Muscle of arm (tissue), 12 donors: ENCODE measurements around the gene IL17D. TPM values are rescaled to one million over a fixed set of nuclear protein-coding genes. Genes with fewer than 3 reads are reported as not detected.

Experiments
- DNase-seq: peaks from one replicate; pipeline ENCODE4 v3.0.0-alpha.2; 2013
- polyA plus RNA-seq, 12 donors: library from polyadenylated mRNA; unstranded; fragments of 120-200 nt; gene quantifications; one replicate each; pipeline ENCODE4 v1.2.1, GENCODE V29; 2013; ENCODE audit not compliant: insufficient read length in 12 of 12

IL17D gene
- polyA plus RNA-seq, 12 donors = 20.7 to 53.0 (median 32.6) TPM; not detected in 1

DNA sequence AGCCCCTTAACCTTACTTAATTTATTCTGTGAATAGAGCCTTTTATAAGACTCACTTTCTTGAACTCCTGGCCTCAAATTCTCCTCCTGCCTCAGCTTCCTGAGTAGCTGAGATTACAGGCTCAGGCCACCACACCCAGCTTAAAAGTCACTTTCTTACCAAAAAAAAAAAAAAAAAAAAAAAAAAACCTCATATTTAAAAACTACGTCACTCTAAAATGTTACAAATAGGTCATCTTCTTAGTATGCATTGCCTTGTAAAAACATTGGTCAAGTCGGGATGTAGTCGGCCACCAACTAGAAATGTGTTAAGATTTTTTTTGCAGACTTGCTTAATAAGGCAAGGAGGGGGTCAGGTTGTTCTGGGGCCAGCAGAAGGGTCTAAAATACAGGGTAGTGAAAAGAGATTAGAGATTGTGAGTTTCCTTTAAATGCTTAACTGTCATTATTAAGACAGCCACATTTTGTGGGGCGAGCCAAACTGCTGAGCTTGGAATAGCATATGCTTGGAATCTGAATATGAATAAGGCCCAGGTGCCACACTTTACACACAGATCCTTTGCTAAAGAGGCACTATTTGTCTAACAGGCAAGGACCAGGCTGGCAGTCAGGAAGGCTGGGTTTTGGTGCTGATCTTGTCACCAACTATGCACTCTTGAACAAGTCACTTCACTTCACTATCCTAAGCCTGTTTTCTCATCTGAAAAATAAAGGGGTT, 16.5 kb upstream of the IL17D start:
- no peak for DNase-seq

DNA sequence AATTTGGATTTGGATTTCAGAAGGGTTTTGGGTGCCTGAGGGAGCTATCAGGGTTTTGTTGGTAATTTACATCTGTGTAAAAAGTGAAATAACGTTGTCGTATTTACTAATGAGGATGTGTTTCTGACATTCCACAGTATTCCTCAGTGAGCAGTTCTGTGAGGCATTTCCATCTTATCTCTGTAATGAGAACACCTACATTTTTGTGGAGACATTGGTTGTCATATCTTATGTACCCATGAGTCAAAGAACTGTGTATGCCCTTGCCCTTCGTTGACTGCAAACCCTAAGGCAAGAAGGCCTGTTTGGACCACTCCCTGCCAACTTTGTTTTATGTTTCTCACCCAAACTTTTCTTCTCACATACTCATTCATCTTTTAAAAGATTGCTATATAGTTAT, 14.2 kb upstream of the IL17D start:
- DNase-seq = no peak

DNA sequence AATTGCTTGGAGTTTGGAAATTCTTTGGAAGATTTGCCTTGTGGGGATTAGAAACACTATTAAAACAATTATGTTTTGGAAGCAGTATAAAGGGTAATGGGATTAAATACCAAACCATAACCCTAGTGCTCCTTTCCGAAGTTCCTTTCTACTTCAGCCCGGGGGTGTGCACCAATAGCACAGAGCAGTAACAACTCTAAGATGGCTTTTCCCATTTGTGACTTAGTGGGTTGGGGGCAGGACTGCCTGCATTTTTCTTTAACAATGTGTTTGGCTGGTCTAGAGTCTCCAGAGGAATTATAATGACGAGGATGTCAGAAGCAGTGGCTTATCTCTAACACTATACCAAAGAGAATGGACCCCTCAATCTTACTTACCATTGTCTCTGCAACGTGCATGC, 11.9 kb upstream of the IL17D start:
- no peak for DNase-seq

DNA sequence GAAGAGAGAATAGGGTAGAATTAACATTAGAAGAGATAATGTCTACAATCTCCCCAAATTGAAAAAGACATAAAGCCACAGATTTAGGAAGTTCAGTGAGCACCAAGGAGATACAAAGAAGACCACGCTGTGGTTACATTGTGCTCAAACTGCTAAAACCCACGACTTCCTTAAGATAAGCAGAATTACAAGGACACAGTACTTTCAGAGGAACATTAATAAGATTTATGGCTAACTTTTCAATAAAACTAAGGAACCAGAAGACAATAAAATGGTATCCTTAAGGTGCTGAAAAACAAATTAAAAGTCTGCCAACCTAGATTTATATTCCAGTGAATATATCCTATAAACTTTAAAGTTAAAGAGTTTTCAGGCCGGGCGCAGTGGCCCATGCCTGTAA, 7.4 kb upstream of the IL17D start:
- DNase-seq = no peak

DNA sequence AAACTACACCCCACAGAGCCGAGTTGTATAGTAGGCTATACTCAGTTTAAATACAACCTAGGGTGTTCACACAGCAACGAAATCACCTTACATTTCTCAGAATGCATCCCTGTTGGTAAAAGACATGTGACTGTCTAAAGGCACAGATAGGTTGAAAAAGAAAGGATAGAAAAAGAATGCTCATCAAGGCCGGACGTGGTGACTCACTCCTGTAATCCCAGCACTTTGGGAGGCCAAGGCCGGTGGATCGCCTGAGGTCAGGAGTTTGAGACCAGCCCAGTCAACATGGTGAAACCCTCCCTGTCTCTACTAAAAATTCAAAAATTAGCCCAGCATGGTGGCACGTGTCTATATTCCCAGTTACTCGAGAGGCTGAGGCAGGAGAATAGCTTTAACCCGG, 3.8 kb upstream of the IL17D start:
- no peak for DNase-seq

DNA sequence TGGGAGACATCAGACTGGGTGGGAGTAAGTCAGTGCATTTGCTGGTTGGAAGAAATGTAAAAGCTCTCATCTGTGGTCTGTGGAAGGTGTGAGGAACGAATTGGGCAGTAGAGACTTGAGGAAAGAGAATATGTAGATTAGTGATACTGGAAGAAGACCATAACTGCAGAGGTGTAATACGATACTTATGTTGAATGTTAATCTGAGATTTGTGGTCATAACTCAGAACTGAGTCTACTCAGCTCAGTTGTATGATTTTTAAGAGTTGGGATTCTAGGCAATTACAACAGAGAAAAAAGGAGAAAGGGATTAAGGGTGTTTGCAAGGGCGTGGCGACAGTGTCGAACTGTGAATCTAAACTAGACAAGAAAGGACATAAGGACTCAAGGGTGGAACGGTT, 3.2 kb upstream of the IL17D start:
- no peak for DNase-seq

DNA sequence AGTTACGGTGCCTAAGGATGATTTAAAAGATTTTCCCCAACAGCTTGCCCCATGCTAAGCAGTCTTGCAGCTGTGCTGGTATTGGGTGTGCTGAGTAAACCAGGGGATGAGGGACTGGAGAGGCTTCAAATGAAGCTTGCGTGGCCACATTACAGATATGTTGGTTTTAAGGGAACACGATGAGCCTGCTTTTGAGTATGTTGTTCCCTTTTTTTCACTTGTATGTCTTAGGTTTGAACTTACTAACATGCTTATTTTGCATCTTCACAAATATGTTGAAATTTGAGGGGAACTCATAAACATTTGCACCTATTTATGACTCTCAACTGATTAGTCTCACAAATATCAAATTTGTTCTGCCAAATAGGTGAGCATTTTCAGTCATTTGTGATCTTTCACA, 2.0 kb upstream of the IL17D start:
- no peak for DNase-seq

DNA sequence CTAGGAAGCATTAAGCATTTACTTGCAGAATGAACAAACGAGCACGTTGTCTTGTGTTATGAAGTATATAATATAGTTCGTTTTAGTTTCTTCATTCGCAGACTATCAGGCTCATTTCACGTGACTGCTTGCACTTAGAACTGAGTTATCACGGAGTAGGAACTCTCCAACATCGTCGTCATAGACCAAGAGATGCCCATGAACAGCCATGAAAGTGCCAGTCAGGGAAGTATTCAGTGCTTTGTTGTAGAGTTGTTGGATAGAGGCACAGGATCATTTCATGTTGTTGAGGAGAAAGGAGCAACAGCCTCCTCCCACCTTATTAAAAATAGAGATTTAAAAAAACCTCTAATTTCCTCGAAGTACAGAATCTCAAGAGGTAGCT, 977 bp upstream of the IL17D start:
- no peak for DNase-seq

DNA sequence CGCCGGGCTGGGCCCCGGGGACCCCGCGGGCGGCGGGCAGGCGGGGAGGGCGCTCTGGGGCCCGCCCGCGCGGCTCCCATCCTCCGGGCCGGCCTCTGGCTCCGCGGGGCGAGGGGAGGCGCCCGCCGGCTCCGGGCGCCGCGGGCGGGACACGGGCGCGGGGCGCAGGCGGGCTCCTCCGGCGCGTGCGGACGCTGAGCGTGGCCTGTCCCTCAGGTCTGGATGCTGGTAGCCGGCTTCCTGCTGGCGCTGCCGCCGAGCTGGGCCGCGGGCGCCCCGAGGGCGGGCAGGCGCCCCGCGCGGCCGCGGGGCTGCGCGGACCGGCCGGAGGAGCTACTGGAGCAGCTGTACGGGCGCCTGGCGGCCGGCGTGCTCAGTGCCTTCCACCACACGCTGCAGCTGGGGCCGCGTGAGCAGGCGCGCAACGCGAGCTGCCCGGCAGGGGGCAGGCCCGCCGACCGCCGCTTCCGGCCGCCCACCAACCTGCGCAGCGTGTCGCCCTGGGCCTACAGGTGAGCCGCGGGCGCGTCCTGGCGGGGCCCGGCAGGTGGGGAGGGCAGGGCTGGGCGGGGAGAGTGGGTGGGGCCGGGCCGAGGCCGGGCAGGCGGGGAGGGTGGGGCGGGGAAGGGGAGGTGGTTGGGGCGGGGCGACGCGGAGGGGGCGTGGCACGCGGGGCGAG, 420 bp downstream of the IL17D start:
- DNase-seq = peak; percentile 74

DNA sequence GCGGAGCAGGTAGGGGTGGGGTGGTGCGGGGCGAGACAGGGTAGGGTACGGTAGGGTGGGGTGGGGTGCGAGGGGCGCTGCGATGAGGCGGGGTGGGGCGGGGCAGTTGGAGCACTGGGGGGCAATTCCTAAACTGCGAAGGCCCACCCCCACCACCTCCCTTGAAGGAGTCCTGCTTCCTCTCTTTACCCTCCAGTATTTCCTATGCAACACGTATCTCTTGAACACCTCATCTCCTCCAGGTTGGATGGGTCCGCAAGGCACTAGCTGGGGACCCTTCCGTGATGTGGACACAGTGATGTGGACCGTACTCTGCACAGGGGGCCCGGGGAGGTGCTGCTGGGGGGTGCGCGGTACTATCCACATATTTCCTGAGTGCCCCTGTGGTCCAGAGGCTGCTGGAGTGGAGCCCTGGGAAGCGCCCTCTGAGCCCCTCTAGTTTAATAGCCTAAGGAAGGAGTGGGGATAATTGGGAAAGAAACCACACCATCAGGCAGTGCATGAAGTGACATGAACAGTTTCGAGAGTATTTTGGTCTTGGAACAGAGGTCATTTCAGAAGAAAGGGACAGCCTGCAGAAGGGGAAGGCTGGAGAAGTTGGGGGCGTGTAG, 1.1 kb downstream of the IL17D start:
- no peak for DNase-seq

DNA sequence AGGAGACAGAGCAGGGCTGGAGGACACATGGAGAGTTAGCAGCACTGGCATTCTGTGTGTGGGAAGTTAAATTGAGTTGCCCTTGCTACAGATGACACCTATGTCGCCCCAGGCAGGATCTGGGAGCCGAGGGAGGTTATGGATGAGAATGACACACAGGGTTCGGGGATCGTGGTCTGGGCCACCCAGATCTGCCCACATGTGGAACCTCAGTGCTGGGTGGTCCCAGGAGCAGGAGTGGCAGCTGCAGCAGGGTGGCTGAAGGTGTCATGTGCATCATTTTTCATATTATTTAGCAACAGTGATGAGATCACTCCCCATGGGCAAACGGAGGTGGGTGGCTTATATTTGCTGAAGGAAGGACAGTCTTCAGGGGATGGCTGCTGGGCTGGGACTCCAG, 3.2 kb downstream of the IL17D start:
- DNase-seq = no peak

DNA sequence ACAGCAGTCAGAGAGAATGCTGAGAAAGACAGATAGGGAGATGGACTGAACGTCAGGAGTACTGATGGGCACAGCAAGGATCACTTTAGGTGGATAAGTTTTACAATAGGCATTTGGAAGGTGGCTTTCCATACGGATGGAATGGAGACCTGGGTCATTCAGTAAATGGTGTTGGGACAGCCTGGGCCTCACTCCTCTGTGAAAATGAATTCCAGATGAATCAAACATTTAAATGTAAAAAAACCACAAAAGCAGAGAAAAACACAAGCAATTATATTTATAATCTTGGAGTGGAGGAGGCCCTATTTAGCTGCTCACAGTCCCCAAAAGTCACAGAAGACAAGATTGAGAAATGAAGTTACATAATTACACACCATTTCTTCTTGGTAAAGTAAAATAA, 4.7 kb downstream of the IL17D start:
- DNase-seq = no peak

DNA sequence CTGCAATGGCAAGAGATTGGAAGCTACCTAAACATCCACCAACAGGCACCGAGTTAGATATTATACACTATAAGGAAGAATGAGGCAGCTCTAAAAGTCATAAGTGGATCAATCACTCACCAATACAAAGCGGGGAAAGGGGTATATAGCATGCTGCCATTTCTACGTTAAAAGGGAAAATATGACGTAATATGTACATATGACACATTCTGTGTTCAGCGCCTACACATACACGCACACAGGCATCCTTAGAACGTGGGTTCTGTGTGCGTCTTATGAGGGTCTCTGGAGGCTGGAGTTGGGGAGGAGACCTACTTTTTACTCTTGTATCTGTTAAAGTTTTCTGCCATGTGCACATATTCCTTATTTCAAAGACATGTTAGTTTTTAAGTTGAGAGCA, 5.9 kb downstream of the IL17D start:
- no peak for DNase-seq

DNA sequence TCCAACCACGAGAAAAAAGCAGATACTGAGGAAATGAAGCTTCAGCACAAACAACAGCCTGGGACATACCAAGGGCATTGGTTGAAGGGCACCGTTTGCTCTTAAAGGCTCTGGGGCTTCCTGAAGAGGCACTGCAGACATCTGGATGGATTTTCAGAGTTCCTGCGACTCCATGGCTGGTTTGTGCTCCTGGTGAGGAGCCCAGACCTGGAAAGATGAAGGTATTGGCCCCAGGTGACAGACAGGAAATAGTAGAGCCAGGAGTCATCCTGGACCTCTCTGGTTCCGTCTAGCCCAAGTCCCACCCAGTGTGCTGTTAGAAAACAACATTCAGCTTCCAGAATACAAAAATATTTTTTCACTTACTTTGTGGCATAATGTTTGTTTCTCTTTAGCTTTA, 6.3 kb downstream of the IL17D start:
- no peak for DNase-seq

DNA sequence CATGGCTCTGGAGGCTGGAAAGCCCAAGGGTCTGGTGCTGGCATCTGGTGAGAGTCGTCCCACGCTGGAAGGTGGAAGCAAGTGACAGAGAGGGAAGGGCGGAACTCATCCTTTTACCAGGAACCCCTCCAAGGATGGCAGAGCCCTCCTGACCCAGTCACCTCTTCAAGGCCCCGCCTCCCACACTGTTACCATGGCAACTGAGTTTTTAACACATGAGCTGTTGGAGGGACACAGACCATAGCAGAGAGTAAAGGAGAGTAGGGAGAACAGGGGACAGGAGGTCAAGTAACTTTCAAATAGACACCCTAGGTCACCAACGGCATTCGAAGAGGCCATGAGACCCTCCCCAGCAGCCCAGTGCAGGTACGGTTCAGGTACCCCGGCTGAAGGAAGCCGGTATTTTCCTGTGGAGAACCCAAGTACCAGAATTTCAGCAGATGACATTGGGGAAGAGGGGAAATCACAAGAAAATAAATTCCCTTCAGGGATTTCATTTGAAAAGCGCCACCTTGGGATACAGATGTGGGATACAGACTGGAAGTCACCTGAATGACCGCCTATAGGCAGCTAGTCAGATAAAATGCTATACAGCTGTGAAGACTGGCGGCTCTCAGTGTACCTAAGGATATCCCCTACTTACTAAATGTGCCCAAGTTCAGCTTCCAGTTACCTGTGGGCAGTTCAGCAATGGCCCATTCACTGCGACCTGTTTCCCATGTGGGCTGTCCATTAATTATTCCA, 8.0 kb downstream of the IL17D start:
- no peak for DNase-seq

DNA sequence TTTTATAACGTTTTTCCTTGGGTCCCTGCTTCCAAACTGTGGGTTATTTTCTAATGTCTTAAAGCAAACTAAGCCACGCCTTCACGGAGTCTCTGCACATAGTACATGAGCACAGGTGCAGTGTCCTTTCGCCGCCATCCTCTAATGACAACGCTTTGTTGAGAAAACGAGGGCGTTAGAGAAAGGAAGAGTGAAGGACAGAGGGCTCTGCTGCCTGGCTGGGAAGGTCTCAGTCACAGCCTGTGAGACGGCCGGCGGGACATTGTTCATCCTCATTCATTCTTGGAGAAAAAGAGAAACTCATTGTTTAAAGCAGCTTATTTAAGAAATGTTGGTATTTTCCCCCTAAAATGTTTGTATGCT, 9.5 kb downstream of the IL17D start:
- no peak for DNase-seq

DNA sequence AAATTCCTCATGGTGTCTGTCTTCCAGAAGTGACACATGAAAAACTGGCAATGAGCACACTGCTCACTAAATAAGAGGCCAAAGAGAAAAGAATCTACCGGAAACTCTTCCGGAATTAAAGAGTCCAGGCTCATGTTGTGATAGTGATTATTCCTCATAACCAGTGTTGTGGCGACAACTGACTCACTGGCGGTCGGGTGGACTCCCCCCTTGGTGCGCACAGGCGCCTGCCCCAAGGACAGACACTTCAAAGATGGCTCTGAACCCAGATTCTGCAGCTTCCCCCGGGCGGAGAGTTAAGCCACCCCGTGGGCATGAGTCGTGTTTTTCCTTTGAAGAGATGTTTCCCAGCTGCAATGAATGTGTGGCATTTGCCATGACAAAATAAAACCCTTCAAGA, 10.3 kb downstream of the IL17D start:
- DNase-seq = no peak

DNA sequence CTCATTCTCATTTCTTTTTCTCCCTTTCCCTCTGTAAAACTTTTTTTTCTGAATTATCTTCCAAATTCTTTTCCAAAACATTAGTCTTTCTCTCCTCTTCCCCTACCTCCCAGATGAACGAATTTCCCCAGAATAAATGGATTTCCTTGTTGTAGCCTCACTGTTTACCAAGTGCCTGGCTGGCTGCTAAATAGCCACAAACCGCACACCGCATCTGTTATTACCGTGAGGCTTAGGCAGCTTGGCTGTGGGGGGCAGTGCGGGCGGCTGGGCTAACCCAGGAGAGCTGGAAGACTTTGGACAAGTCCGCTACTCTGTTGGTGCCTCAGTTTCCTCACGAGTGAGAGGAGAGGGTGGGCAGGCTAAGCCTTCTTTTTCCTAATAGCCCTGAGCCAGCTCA, 10.7 kb downstream of the IL17D start:
- DNase-seq = no peak

DNA sequence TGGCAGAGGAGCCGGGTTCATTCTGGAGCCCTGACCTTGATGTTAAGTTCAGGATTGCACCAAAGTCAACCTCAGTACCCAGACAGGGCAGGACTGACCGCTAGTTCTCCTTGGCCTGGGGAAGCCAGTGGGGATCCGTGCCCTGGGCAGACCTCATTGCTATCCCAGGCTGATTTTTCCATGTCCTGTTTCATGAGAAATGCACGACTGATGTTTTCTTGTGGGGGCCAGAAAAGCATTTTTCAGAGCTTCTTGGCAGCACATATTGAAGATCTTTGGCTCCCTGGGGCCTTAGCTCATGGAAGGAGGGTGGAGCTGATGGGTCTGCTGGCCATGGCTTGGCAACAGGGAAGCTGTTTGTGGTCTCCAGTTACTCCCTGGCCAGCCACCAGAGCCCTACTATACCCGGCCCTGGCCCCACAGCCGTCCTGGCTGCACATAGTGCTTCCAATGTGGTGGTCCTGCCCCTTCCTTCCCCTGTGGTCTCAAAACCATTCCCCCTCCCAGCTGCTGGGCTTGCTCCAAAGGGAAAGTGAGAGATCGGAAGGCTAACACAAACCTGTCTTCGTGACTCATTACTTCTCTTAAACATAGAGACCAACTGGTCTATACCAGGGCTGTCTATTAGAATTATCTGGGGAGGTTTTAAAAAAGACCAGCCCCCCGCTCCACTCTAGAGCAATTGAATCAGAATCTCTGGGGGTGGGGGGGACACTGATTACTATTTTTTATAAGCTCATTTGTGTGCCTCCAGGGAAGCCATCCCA, 11.2 kb downstream of the IL17D start:
- peak; percentile 90 for DNase-seq

DNA sequence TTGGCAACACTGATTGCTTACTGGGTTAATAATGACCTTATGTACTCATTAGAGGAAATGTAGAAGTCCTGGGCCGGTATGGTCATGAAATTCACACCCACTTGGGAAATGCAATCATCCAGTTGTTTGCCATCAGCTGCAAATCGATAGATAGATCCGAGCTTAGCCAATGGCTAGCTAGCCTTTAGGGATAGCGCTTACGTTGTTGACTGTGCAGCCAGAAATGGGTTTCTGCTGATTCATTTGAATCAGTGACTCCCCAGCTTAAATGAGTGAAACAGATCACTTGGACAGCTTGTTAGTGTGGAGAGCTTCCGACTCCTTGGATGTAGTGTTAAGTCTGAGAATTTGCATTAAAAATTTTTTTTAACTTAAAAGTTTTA, 11.8 kb downstream of the IL17D start:
- no peak for DNase-seq

DNA sequence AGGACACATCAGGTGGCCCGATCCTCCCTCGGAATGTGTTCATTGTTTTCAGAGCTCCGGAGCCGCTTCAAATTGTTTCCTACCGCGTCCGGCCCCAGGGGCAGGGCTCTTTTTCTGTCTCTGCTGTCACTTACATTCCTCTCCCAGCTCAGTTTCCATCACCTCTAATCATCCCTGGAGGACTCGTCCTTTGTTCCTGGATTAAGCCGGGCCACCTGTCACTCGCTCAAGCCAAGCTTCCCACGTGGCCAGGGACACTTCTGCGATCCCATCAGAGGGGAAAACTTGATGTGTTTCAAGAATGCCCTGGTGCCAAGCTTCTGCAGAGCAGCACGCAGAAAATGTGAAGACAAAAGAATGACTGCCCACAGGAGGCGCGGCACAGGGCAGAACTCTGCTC, 13.5 kb downstream of the IL17D start:
- DNase-seq = no peak
